GM03348 (cell line): ENCODE results near the gene PTF1A.

Experiments
- DNase-seq: peaks from one replicate; pipeline ENCODE4 v3.0.0; 2012; ENCODE audit warnings: low spot score

PTF1A gene

DNA sequence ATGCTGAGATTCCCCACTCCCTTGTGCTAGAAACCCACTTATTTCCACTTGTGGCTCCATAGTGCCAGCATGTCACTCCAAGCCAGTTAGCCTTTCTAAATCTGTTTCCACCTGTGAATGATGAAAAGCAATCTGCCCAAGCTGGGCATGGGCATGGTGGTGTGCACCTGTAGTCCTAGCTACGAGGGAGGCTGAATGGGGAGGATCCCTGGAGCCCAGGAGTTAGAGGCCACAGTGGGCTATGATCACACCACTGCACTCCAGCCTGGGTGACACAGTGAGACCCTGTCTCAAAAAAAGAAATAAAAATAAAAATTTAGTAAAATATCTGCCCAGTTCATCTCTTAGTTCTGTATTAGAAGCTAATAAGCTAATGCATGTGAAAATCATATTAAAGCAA lies 5.0 kb upstream of the PTF1A start:
- no peak for DNase-seq

DNA sequence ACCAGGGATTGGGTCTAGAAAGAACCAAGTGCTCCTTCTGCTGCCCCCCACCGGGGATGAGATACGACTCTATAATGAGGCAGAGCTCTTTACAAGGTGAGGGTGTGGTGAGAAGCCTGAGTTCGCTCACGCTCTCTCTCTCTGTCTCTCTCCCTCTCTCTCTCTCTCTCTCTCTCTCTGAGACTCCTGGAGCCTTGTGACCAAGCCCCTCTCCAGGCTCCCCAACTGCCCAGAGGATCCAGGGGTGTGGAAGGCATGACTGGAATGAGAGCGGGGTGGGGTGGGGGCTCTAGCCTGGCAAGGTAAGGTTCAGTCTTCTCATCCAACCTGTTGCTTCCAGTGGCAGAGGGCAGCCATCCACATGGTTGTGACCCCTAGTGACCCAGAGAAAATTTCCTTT lies 3.1 kb upstream of the PTF1A start:
- no peak for DNase-seq

DNA sequence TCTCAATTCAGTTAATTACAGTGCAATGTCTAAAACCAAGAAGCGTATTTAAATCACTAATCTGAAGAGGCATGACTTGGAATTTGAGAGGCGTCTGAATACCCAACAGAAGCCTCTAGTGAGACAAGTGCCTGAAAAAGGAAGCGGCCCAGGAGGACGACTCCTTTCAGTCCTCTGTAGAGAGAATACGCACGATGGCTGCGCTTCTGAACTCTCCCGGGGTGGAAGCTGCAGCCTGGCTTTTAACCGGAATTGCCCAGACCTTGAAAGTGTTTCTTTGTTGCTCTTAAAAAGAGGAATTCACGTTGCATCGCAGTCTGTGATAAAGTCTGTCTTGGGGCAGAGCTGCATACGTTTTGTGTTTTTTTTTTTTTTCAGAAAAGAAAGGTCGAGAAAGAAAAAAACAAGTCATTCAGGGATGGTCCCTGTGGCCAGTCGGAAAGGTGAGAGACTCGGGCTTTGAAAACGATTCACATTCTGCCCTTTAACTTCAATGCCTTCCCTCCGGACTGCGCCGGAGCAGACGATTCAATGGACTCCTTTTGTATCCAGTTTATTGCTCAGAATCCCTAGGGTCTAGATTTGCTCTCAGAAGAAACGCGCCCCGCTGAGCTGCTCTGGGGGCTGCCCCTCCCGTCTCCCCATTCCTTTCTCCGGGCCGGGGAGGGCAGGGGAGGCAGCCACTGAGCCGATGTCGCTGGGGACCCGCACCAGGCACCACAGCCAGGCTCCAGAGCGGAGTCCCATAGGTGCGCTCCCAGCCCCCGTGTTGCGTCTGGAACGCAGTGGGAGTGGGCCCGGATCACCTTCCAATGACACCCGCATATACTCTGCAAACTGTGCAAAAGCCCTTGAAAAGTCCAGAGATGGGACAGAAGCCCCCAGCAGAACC lies 994 bp upstream of the PTF1A start:
- DNase-seq, result no peak

DNA sequence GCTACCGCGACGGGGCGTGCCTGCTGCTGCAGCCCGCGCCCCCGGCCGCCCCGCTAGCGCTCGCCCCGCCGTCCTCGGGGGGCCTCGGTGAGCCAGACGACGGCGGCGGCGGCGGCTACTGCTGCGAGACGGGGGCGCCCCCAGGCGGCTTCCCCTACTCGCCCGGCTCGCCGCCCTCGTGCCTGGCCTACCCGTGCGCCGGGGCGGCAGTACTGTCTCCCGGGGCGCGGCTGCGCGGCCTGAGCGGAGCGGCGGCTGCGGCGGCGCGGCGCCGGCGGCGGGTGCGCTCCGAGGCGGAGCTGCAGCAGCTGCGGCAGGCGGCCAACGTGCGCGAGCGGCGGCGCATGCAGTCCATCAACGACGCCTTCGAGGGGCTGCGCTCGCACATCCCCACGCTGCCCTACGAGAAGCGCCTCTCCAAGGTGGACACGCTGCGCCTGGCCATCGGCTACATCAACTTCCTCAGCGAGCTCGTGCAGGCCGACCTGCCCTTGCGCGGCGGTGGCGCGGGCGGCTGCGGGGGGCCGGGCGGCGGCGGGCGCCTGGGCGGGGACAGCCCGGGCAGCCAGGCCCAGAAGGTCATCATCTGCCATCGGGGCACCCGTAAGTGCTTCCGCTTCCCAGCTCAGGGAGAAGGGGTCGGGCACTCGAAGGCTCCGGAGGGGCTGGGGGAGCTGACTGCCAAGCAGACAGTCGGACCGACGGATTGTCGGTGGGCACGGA lies 761 bp downstream of the PTF1A start:
- no peak for DNase-seq

DNA sequence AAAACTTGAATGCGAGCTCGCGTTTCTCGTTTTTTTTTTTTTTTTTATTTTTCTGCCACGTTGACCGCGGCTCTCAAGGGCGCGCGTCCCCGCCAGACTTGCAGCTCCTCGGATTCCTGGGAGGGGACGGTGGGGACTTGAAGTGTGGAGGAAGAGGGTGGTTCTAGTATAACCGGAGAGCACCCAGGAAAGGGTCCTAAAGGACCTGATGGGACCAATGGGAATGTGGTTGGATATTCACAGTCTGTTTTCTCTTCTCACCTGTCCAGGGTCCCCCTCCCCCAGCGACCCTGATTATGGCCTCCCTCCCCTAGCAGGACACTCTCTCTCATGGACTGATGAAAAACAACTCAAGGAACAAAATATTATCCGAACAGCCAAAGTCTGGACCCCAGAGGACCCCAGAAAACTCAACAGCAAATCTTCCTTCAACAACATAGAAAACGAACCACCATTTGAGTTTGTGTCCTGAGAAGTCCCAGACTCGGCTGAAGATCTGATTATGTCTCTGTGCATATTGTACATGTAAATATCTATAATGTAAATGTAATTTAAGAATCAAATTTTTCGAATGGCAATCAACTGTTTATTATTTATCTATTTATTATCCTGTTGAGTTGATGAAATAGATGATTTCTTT lies 1.4 kb downstream of the PTF1A start:
- no peak for DNase-seq

DNA sequence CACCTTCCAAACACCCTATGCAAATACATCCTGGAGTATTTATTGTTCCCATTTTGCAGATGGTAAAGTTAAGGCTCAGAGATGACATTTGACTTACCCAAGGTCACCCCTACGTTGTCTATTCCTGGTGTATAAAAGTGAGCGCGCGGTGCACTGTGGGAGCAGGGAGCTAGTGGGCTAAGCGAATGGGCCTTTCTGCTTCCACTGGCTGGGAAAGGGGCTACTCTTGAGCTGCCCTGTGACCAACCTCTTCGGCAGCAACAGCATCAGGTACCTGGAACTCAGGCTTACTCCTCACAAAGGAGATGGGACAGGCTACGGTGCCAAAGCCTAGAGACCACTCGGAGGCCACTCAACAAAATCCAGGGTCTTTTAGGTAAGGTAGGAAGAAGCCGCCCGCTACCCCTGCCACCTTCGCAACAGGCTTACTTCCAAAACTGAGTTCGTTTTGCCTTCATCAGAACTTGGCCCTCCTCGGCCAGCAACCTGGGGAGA lies 2.4 kb downstream of the PTF1A start:
- DNase-seq, result no peak

DNA sequence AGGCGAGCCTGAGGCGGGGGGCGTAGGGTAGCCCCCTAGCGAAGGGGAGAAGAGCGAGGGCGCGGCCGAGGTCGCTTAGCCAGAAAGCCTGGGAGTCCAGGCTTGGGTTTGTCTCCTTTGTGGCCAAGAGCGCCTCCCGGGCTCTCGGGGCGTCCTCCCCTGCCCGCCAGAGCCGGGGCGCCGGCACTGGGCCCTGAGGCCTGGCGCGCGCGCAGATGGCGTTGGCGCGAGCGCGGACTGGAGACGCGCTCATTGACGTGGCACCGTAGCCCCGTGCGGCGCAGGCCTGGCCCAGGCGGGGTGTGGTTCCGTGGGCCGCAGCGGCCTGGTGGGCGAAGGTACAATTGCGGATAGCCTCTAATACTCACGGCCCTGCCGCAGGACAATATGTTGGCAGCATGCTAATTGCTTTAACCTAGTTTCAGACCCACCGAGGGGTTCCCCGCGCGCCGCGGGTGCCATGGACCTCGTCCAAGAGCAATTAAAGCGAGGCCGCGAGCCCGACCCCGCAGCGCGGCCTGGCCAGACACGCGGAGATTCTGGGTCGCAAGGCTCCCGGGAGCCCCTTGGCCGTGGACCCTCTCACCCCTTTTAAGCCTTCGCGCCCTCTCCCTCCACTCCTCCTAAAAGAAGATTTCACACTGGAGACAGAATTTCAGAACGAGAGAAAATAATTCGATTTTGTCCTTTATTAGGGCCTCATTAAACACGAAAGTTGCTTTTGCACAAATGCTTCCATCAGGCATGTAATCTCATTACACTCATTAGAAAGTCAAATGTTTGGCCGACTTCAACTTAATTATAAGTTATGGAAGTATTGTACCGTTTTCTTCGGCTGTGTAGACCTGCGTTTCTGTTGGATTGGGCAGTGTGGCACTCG lies 3.1 kb downstream of the PTF1A start:
- no peak for DNase-seq

DNA sequence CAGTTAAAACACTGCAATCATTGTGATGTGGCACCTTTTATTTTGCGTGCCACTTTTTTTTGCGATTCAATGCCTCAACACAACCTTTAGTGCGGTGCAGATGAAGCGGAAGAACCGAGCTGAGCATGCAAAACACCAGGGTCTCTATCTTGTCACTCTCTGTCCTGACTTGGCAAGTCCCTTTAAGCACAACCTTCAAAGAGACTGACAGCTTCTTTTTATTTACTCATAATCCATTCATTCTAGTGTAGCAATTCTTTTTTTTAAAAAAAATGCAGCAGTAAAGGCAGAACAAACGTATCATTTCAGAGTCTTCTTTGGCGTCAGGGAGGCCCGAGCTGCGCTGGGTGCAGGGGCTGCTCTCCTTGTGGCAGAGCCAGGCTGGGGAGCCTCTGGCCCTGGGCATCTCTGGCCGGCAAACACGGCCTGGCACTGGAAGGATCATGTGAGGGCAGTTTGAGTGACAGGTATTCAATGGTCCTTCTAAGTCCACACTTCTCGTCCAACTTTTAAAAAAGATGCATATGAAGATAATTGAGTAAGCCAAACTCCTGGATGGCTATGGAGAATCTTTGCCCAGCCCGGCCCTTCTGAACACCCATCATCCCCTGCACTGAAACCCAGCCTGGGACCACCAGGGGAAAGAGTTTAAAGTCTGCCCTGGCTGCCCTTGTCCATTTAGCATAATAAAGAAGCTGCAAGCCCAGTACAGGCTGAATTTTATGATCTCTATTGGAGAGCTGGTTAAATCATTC lies 3.9 kb downstream of the PTF1A start:
- no peak for DNase-seq

DNA sequence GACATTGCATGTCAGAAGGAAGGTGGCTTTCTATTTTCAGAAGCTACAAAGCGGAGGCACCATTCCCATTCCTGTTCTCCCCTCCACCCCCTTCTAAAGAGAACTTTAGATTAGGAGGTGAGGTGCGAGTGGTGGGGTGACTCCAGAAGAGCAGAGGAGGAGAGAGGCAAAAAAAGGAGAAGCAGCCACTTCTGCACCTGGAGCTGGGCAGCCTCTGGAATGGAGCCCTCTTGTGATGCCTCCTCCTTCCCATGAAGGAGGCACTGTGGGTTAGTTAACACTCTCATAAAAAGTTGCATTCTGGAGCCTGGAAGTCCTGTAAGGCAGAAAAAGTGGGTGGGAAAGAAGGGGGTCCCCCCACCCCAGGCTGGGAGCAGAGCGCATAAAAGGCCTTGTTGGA lies 4.8 kb downstream of the PTF1A start:
- DNase-seq, result no peak

DNA sequence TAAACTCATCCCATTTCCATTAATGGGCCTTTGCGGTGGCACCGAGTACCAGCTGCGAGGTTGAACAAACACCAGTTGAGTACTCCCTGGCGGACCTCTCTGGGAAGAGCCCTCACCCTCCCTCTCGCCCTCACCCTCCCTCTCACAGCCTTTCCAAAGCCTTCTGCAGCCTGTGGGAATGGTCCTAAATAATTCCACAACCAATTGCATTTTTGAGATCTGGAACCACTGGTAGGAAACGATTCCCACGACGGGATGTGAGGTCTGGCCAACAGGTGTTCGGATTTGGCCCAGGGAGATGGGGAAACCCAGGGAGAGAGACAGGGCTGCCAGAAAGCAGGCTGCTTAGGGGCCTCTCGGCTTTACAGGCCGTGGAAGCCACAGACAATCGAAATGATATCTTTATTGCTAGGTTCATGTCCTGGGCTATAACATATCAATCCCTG lies 5.3 kb downstream of the PTF1A start:
- no peak for DNase-seq

DNA sequence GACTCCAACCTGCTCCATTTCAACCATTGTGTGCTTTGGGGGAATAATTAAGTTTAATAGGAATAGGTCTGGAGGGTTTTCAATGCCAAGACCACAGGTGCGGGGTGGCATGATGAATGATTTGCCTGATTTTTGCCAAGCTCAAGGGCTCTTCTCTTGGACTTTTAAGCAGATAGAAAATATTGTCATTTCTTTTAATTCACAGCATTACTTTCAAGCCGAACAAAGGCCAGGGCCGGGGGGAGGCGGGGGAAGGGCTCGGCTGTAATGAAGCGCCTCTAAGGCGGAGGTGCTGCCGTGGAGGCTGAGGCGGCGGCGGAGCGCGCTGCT lies 6.5 kb downstream of the PTF1A start:
- no peak for DNase-seq

DNA sequence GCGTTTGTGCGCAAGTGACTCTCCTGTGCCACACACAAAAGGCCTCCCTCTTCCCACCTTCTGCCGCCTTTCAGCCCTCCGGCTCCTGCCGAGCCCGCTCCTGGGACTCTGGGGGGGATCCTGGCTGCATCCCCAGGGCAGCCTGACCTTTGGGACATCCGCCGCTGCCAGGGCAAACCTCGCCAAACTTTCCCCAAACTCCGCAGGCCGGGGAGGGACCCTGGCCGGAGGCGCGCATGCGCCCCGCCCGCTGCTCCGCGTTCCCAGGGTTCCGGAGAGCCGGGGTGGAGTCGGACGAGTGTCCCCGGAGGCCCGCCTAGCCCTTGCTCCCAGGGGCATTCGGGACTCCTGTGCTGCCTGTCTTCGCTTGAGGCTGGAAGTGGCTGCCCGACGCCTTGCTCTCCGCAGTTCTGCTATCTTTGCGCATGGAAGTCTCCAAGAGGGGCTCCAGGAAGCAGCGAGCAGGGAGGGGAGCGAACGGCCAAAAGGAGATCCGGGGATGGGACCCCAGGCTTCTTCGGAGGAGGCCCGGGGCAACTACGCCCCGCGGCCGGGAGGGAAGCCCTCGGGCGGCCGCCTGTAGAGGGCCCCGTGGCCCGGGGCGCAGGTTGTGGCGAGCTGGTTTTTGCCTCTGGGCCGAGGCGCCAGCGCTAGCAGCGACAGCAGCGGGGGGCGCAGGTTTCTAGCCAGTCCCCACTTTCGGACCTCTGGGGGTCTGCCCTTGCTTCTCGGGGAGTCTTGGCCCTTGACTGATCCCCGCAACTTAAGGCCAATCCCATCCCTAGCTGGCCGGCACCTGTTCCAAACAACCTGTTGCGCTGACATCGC lies 7.0 kb downstream of the PTF1A start:
- DNase-seq, result no peak

DNA sequence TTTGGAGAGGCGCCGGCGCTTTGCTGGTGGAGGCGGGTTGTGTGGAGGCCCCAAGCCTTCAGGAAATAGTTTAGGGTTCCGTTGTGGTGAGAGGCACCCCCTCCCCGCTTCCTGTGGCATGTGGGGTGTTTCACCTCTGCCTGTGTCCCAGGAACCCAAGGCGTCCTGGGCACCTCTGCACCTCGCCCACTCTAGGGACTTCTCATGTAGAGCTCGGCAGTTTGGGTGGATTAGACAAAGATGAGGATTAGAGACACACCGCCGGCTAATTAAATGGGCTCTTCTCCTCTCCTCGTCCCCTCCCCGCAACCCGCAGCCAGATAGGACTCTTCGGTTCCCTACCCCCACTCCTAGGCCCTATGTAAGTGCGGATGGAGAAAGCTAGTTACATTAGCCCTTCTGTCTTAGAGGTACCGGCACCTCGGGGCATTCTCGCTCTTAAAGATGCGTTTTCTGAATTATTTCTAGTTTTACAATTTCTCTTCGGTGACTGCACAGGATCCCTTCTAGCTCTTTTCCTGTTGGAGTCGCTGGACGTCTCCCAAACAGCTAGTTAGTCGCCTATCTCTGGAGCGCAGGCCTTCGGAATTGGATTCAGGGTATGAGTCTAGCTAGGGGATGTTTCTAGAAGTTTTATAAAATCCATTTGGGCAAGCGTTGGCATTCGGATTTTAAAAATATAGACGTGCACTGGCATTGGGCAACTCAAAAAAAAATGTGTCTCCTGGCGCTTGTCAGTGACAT lies 7.8 kb downstream of the PTF1A start:
- no peak for DNase-seq

DNA sequence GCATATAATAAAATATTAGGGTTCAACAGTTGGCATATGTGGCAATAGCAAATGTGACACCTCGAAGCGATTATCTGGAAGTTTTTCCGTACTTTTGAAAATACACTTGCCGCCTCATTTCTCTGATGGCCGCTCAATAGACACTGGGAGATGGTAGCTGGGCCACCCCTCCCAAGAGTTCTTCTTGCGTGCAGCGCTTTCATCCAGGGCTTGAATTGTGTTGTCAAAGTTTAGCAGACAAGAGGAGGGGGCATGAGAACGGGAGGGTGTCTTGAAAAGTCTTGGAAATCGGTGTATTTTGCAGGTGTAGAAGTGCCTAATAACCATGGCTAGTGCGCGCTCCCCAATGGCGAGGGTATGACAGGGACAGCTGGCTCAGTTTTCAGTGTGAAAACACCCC lies 8.5 kb downstream of the PTF1A start:
- DNase-seq, result no peak

DNA sequence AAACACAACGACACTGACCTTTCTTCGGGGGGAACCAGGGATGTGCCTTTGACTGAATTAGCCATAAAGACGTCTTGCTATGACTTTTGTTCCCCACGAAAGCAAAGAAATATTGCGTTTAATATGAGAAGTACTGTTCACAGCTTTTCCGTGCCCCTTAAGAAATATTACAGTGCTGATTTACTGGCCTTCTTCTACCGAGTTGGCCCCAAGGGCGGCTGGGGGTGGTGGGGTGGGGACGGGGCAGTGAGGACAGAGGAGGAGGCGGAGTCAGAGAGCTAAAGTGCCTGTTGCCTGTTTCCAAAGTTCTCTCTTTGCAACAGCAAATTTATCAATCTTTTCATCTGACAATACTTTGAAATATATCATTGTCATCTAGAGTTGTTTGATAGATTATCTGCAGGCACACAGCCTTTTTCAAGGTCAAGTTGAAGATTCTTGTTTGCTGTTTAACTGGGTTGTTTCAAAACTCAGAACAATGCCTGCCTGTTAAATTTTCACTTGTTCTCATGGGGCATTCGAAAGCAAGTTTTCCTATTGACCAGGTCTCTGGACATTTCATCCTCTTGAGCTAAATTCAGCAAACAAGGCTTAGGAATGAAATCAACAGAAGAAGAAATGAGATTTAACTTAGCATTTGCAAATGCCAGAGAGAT lies 9.0 kb downstream of the PTF1A start:
- DNase-seq, result no peak

DNA sequence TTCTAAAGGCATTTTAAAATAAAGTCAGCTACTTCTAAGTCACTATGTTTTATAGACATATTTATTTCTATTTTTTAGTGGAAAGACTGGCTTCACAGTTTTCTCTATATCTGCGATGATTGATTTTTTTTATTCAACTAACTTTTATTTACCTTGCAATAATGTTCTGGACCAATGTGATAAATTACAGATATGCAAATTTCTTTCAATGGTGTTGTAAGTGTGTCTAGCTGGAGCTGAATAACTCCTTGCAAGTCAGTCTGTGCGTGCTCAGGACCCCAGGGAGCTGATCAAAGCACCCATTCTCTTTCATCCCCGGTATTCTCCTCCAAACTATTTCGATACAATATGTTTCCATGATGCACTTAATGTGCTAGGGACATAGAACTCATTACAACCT lies 9.7 kb downstream of the PTF1A start:
- DNase-seq, result no peak

DNA sequence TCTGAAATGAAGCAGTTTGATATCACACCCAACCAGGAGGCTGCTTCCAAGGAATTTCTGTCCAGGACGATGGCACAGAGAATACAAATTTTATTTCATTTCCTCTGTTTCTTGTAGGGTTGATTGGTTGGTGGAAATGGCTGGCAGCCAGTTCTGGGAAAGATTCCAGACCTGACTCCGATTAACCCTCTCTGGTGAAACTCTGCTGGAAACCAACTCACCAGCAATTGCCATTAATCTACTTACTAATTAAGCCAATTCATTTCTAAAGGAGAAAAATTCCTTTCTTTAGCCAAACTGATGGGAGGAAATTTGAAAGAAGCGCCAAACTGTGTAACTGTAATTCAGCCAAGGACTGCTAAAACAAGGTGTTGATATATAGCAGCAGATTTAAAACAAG lies 10.7 kb downstream of the PTF1A start:
- DNase-seq, result no peak

DNA sequence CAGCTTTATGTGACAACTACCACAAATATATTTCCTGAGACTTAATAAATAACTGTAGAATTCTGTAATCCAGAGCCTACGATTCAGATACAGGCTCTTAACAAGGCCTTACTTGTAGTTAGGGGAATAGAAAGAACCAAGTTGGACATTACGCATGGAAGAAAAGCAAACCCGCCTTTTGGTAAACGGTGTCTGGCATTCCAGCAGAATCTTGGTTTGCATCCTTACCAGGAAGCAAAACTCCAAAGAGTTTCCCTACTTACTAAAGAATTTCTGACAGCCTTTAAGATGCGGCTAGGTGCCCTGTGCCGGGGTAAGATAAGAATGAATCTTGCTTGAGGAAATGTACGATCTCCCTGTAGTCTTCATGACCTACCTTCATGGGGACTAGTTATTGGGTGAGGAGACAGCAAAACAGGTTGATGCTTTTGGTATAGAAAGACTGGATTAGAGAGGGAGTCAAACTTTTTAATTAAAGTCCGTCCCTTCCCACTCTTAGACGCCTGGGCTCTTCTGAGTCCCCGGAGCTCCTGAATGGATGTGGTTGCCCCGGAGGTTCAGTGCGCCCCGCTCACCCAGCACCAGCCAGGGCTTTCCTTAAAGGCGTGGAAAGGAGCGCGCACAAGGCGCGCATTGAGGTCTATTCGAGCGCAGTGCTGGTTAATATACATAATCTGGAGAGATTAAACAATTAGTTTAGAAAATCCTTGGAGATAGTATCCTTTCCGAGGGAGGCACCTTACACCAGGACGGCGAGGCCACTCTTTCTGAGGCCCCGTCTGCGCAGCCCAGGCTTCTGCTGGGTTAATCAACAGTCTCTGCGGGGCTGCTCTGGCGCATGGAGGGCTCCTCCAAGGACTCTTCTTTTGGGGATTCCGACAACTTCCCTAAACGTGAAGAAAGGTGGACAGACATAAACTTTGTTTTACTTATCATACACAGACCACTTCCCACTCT lies 11.5 kb downstream of the PTF1A start:
- DNase-seq, result no peak
